Measurements from ENCODE around the gene CTXN2. TPM values are rescaled to one million over a fixed set of nuclear protein-coding genes. Genes with fewer than 3 reads are reported as not detected.

Gene CTXN2
- total and polyA plus RNA-seq, 9 of the 15 experiments (the other 6 are each of a cell fraction or from before 2014, with no cell fraction given) = not detected

GRCh38 chr15:48176957-48177356 lies 14.5 kb upstream of the CTXN2 start:
- Histone ChIP-seq H3K4me1 (replicated peaks in 1 of 2; ENCODE audit: control insufficient read depth in 2 of 2, insufficient read depth in 2 of 2, low read length in 2 of 2) (peaks cover 0 to 6% of the 10 kb centered on the region in 2 experiments; a peak in 2 of 5 replicates), H3K9me1 (ENCODE audit: control insufficient read depth, insufficient read depth, low read length) (no peaks in the 10 kb centered on the region), H3K79me2 (ENCODE audit: control insufficient read depth, insufficient read depth, low read length) (no peaks in the 10 kb centered on the region), H3K4me2 (ENCODE audit: insufficient read depth, low read length) (no peak overlapping the region), H3K27ac (ENCODE audit: extremely low read depth, low read depth, low read length) (no peak overlapping the region), H3K9me3 (replicated peaks; ENCODE audit: control insufficient read depth, insufficient read depth, low read depth, low read length) (no peaks in the 10 kb centered on the region), H2AFZ (ENCODE audit: low read depth, low read length) (no peak overlapping the region), H3K27me3 (ENCODE audit: control insufficient read depth in 2 of 2, insufficient read depth in 2 of 2, low read length in 2 of 2) (no peaks in the 10 kb centered on the region), H3K9ac (ENCODE audit: insufficient read depth in 1 of 2, low read depth in 2 of 2, low read length in 2 of 2) (no peak overlapping the region), H3K4me3 (no peak overlapping the region), H3K36me3 (ENCODE audit: control insufficient read depth, insufficient read depth, low read length) (no peaks in the 10 kb centered on the region), H4K20me1 (replicated peaks; ENCODE audit: control insufficient read depth, insufficient read depth, low read length) (no peaks in the 10 kb centered on the region)
- TF ChIP-seq MEF2D (tag; conservative IDR thresholded peaks at IDR 0.05; ENCODE audit: low read depth) (no peak), HNRNPK (IDR thresholded peaks at IDR 0.05; ENCODE audit: low read depth, low read length, poor library complexity, severe bottlenecking) (no peak), KDM4B (IDR thresholded peaks at IDR 0.05; ENCODE audit: borderline replicate concordance in 2 of 2, low read depth in 1 of 2) (no peak), HNRNPH1 (optimal IDR thresholded peaks at IDR 0.05; ENCODE audit: low read depth, low read length) (no peak), STAT5B (CRISPR knock-in tag; IDR thresholded peaks at IDR 0.05) (no peak)
- ChIA-PET CTCF (ENCODE audit: low intra/inter-chr PET ratio) (no interaction called here), POLR2A (no interaction called here)
- BruUV-seq (replicated peaks) = no TSS peak
- intact Hi-C loops (cut with micrococcal nuclease) = no loop called here
- no peak for DNase-seq (ENCODE audit: extremely low read depth in 1 of 4, low spot score in 3 of 4)
- WGBS (ENCODE audit: insufficient coverage, low coverage, missing lambda C conversion rate) = 0% methylated on average over 2 of the region's 2 CpGs
- no peak for ATAC-seq
- FAIRE-seq = no peak
- in situ Hi-C loops (cut with MboI) = no loop called here

GRCh38 chr15:48177383-48177765 lies 14.1 kb upstream of the CTXN2 start:
- Histone ChIP-seq H3K4me1 (replicated peaks in 1 of 2; ENCODE audit: control insufficient read depth in 2 of 2, insufficient read depth in 2 of 2, low read length in 2 of 2) (peaks cover 0 to 6% of the 10 kb centered on the region in 2 experiments; a peak in 2 of 5 replicates), H3K9ac (ENCODE audit: insufficient read depth in 1 of 2, low read depth in 2 of 2, low read length in 2 of 2) (no peak overlapping the region), H3K4me2 (ENCODE audit: insufficient read depth, low read length) (no peak overlapping the region), H3K4me3 (0 out of 2 replicates have a peak overlapping the region, but pooled peaks have one; percentile 15), H3K27me3 (ENCODE audit: control insufficient read depth in 2 of 2, insufficient read depth in 2 of 2, low read length in 2 of 2) (no peaks in the 10 kb centered on the region), H3K9me3 (replicated peaks; ENCODE audit: control insufficient read depth, insufficient read depth, low read depth, low read length) (no peaks in the 10 kb centered on the region), H3K27ac (ENCODE audit: extremely low read depth, low read depth, low read length) (no peak overlapping the region), H4K20me1 (replicated peaks; ENCODE audit: control insufficient read depth, insufficient read depth, low read length) (no peaks in the 10 kb centered on the region), H2AFZ (ENCODE audit: low read depth, low read length) (no peak overlapping the region), H3K9me1 (ENCODE audit: control insufficient read depth, insufficient read depth, low read length) (no peaks in the 10 kb centered on the region), H3K36me3 (ENCODE audit: control insufficient read depth, insufficient read depth, low read length) (no peaks in the 10 kb centered on the region), H3K79me2 (ENCODE audit: control insufficient read depth, insufficient read depth, low read length) (no peaks in the 10 kb centered on the region)
- FAIRE-seq = no peak
- no peak; the same call in 2 of the 3 replicates for ATAC-seq
- 2% methylated on average over 10 of the region's 10 CpGs for WGBS (ENCODE audit: insufficient coverage, low coverage, missing lambda C conversion rate)
- DNase-seq (ENCODE audit: extremely low read depth in 1 of 4, low spot score in 3 of 4) = no peak
- in situ Hi-C loops (cut with MboI) (no loop called here), intact Hi-C loops (cut with micrococcal nuclease) (no loop called here)
- no TSS peak for BruUV-seq (replicated peaks)
- POLR2A ChIA-PET = no interaction called here
- TF ChIP-seq ZNF121 (CRISPR knock-in tag; conservative IDR thresholded peaks at IDR 0.05) (no peak), JUND (IDR thresholded peaks at IDR 0.05; ENCODE audit: borderline replicate concordance, low read depth, low read length) (no peak), JUND (tag; IDR thresholded peaks at IDR 0.05; ENCODE audit: borderline replicate concordance, low read depth, low read length) (peak; percentile 31; the same call in 1 of the 3 replicates), CREB3 (tag; conservative IDR thresholded peaks at IDR 0.05; ENCODE audit: low read depth) (no peak), ATF3 (IDR thresholded peaks at IDR 0.05) (peak; percentile 57), ATF3 (CRISPR knock-in tag; conservative IDR thresholded peaks at IDR 0.05) (no peak), ATF7 (IDR thresholded peaks at IDR 0.05) (0 out of 2 replicates have a peak, but pooled peaks have one; percentile 13)
- CTCF ChIA-PET (ENCODE audit: low intra/inter-chr PET ratio) = no interaction called here

Data from K562 (cell line).